ENCODE data around the gene LMNTD2. TPM values are rescaled to one million over a fixed set of nuclear protein-coding genes. Genes with fewer than 3 reads are reported as not detected.

LMNTD2 gene
- total RNA-seq, 2 donors from 2014 or later, result 8.7 to 19.2 TPM

- H3K27me3 ChIP-seq (replicated peaks; ENCODE audit: insufficient read depth), result no peaks in the 10 kb centered on the region
- no peak overlapping the region for H3K27ac ChIP-seq
- H3K9me3 ChIP-seq, result no peaks in the 10 kb centered on the region
- no peaks in the 10 kb centered on the region for H3K36me3 ChIP-seq
- intact Hi-C loops (cut with DNase I), result no loop called here
- TF ChIP-seq POLR2AphosphoS5 (IDR thresholded peaks at IDR 0.05) (no peak), CTCF (IDR thresholded peaks at IDR 0.05) (no peak), POLR2A (IDR thresholded peaks at IDR 0.05) (no peak)
- peaks cover 14% of the 10 kb centered on the region for H3K4me1 ChIP-seq (replicated peaks)
- DNase-seq (ENCODE audit: low spot score), result no peak
- no peak overlapping the region for H3K4me3 ChIP-seq
- WGBS, result 81% methylated on average over 15 of the region's 23 CpGs
Observed at GRCh38 chr11:540583-541432, 19.7 kb downstream of the LMNTD2 start.

- peaks cover 14% of the 10 kb centered on the region for H3K4me1 ChIP-seq (replicated peaks)
- no peak for DNase-seq (ENCODE audit: low spot score)
- no peak for TF ChIP-seq POLR2A (IDR thresholded peaks at IDR 0.05)
- no peak for TF ChIP-seq POLR2AphosphoS5 (IDR thresholded peaks at IDR 0.05)
- no peak for TF ChIP-seq CTCF (IDR thresholded peaks at IDR 0.05)
- H3K27ac ChIP-seq, result no peak overlapping the region
- WGBS, result 91% methylated on average over 8 of the region's 8 CpGs
- H3K4me3 ChIP-seq, result no peak overlapping the region
- H3K36me3 ChIP-seq, result no peaks in the 10 kb centered on the region
- intact Hi-C loops (cut with DNase I), result no loop called here
- H3K27me3 ChIP-seq (replicated peaks; ENCODE audit: insufficient read depth), result no peaks in the 10 kb centered on the region
- H3K9me3 ChIP-seq, result no peaks in the 10 kb centered on the region
Observed at GRCh38 chr11:539971-540481, 20.5 kb downstream of the LMNTD2 start.

GRCh38 chr11:538431-539051 lies 22.0 kb downstream of the LMNTD2 start:
- no peak overlapping the region for H3K4me3 ChIP-seq
- H3K4me1 ChIP-seq (replicated peaks), result peaks cover 21% of the 10 kb centered on the region
- intact Hi-C loops (cut with DNase I), result no loop called here
- no peaks in the 10 kb centered on the region for H3K9me3 ChIP-seq
- 90% methylated on average over 20 of the region's 20 CpGs for WGBS
- H3K36me3 ChIP-seq, result peaks cover 0 to under 1% of the 10 kb centered on the region in 2 donors
- H3K27ac ChIP-seq, result no peak overlapping the region
- no peaks in the 10 kb centered on the region for H3K27me3 ChIP-seq (replicated peaks; ENCODE audit: insufficient read depth)
- DNase-seq (ENCODE audit: low spot score), result no peak
- TF ChIP-seq POLR2AphosphoS5 (IDR thresholded peaks at IDR 0.05) (no peak), POLR2A (IDR thresholded peaks at IDR 0.05) (no peak), CTCF (IDR thresholded peaks at IDR 0.05) (no peak)

GRCh38 chr11:537622-538430 lies 22.7 kb downstream of the LMNTD2 start:
- DNase-seq (ENCODE audit: low spot score), result no peak
- intact Hi-C loops (cut with DNase I), result no loop called here
- Histone ChIP-seq H3K4me1 (replicated peaks) (peaks cover 23% of the 10 kb centered on the region), H3K4me3 (peak overlapping the region; percentile 22 to 81), H3K36me3 (peaks cover 4 to 7% of the 10 kb centered on the region in 2 donors), H3K27me3 (replicated peaks; ENCODE audit: insufficient read depth) (no peaks in the 10 kb centered on the region), H3K9me3 (no peaks in the 10 kb centered on the region), H3K27ac (peak overlapping the region in 1 of 2 donors; percentile 83)
- WGBS, result 55% methylated on average over 10 of the region's 19 CpGs
- TF ChIP-seq CTCF (IDR thresholded peaks at IDR 0.05) (no peak), POLR2AphosphoS5 (IDR thresholded peaks at IDR 0.05) (no peak), POLR2A (IDR thresholded peaks at IDR 0.05) (no peak)
